ENCODE results near the gene ANXA6.

ANXA6 gene

DNA sequence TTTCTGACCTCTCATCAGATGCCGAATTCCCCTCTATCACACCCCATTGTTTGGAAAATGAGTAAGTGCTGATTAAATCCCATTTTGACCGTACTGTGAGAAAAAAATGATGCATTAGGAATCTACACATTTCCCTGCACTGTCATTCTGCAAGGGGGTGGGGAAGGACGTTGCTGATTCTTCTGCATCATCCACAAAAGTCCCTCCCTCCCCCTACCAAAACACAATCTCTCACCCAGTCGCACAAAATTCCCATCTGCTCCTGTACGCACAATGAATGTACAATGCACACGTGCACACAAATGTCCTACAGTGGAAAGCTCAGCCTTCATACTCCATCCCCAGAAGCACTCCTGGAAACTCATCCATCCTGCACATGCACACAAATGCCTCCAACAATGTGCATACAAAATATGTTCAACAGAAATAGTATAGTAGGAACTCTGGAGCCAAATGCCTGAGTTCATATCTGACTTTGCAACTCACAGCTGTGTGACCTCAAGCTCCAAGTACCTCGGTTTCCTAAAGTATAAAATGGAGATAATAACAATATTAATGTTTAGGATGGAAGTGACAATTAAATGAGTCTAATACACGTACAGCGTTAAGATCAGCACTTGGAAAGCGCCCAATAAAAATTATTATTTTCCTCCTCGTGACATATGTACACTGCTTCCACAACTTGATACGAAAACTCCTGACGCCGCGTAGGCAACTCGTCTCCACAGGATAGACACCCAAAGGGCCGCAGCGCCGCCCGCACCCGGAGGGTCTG is 77.6 kb downstream of the ANXA6 start:
- peak overlapping the region; percentile 98 for H3K4me3 ChIP-seq (ENCODE audit: low read depth, low read length)
- no peaks in the 10 kb centered on the region for H3K9me3 ChIP-seq (ENCODE audit: control insufficient read depth, insufficient read depth, low read depth, low read length)
- H3K4me1 ChIP-seq (ENCODE audit: control insufficient read depth, insufficient read depth, low read length) = peaks cover 6% of the 10 kb centered on the region; the same call in 1 of the 2 replicates
- POLR2A ChIA-PET = interaction anchor here (0.5 to 1.3 kb wide), 3 partner anchors 13 to 38 kb away, joined by 3 read pairs; no protein-coding TSS in a partner anchor
- peak overlapping the region; percentile 96 for H3K27ac ChIP-seq (ENCODE audit: extremely low read depth, low read depth, low read length)
- CTCF ChIA-PET = interaction anchor here (0.6 to 3.6 kb wide), 7 partner anchors 21 to 623 kb away, joined by 3 to 22 read pairs (median 5); no protein-coding TSS in a partner anchor
- TF ChIP-seq, protein P1, sequence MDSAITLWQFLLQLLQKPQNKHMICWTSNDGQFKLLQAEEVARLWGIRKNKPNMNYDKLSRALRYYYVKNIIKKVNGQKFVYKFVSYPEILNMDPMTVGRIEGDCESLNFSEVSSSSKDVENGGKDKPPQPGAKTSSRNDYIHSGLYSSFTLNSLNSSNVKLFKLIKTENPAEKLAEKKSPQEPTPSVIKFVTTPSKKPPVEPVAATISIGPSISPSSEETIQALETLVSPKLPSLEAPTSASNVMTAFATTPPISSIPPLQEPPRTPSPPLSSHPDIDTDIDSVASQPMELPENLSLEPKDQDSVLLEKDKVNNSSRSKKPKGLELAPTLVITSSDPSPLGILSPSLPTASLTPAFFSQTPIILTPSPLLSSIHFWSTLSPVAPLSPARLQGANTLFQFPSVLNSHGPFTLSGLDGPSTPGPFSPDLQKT (IDR thresholded peaks at IDR 0.05; ENCODE audit: borderline replicate concordance, low read depth, low read length) = no peak
- TF ChIP-seq ZBTB17 (tag by site-specific recombination; IDR thresholded peaks at IDR 0.05) (peak; percentile 11; the same call in 1 of the 2 replicates), ZNF530 (tag by site-specific recombination; IDR thresholded peaks at IDR 0.05; ENCODE audit: low read depth) (0 out of 2 replicates have a peak, but pooled peaks have one; percentile 21), EGR2 (tag by site-specific recombination; IDR thresholded peaks at IDR 0.05; ENCODE audit: low read depth) (0 out of 2 replicates have a peak, but pooled peaks have one; percentile 4), ZNF335 (tag by site-specific recombination; conservative IDR thresholded peaks at IDR 0.05) (peak; percentile 2), ZNF112 (tag by site-specific recombination; IDR thresholded peaks at IDR 0.05) (no peak)
- TF ChIP-seq, protein P2, sequence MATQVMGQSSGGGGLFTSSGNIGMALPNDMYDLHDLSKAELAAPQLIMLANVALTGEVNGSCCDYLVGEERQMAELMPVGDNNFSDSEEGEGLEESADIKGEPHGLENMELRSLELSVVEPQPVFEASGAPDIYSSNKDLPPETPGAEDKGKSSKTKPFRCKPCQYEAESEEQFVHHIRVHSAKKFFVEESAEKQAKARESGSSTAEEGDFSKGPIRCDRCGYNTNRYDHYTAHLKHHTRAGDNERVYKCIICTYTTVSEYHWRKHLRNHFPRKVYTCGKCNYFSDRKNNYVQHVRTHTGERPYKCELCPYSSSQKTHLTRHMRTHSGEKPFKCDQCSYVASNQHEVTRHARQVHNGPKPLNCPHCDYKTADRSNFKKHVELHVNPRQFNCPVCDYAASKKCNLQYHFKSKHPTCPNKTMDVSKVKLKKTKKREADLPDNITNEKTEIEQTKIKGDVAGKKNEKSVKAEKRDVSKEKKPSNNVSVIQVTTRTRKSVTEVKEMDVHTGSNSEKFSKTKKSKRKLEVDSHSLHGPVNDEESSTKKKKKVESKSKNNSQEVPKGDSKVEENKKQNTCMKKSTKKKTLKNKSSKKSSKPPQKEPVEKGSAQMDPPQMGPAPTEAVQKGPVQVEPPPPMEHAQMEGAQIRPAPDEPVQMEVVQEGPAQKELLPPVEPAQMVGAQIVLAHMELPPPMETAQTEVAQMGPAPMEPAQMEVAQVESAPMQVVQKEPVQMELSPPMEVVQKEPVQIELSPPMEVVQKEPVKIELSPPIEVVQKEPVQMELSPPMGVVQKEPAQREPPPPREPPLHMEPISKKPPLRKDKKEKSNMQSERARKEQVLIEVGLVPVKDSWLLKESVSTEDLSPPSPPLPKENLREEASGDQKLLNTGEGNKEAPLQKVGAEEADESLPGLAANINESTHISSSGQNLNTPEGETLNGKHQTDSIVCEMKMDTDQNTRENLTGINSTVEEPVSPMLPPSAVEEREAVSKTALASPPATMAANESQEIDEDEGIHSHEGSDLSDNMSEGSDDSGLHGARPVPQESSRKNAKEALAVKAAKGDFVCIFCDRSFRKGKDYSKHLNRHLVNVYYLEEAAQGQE (tag by site-specific recombination; IDR thresholded peaks at IDR 0.05) = peak; percentile 84
- TF ChIP-seq, protein P3, sequence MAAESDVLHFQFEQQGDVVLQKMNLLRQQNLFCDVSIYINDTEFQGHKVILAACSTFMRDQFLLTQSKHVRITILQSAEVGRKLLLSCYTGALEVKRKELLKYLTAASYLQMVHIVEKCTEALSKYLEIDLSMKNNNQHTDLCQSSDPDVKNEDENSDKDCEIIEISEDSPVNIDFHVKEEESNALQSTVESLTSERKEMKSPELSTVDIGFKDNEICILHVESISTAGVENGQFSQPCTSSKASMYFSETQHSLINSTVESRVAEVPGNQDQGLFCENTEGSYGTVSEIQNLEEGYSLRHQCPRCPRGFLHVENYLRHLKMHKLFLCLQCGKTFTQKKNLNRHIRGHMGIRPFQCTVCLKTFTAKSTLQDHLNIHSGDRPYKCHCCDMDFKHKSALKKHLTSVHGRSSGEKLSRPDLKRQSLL (tag by site-specific recombination; IDR thresholded peaks at IDR 0.05) = 0 out of 2 replicates have a peak, but pooled peaks have one; percentile 2
- peaks cover 0 to 15% of the 10 kb centered on the region in 2 experiments; a peak in 1 of 3 replicates for H3K36me3 ChIP-seq (ENCODE audit: control insufficient read depth in 2 of 2, insufficient read depth in 1 of 2, low read length in 2 of 2)

DNA sequence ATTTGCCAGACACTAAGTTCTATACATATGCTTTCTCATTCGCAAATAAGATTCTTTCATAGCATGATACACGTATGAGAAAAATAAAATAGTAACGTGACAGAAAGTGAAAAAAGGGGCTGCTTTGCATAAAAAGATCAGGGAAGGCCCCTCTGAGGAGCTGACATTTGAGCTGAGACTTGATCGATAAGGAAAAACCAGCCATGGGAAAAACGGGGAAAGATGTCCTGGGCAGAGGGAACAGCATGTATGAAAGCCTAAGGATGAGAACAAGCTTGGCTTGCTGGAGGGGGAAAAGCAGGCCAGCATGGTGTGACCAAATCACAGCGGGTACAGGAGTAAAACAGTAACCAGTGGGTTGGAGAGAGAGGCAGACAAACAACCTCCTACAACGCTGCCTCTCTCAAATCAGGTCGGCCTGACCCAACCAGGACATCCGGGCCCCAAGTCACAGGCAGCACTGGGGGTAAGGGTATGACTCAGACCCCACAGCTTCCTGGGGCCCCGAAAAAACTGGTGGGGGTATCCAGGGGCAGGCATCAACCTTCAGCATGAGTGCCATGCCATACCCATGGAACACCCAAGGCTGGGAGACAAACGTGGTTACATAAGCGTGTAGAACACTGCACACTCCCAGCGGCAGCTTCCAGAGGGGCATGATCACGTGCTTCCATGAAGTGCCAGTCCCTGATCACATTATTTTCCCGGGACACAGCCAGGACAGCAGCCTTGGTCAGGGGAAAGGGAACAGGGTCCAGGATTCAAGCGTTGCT is 78.9 kb downstream of the ANXA6 start:
- Histone ChIP-seq H3K4me1 (ENCODE audit: control insufficient read depth, insufficient read depth, low read length) (peaks cover 6% of the 10 kb centered on the region; the same call in 1 of the 2 replicates), H3K4me3 (ENCODE audit: low read depth, low read length) (no peak overlapping the region), H3K9me3 (ENCODE audit: control insufficient read depth, insufficient read depth, low read depth, low read length) (no peaks in the 10 kb centered on the region), H3K36me3 (ENCODE audit: control insufficient read depth in 2 of 2, insufficient read depth in 1 of 2, low read length in 2 of 2) (peaks cover 0 to 15% of the 10 kb centered on the region in 2 experiments; a peak in 1 of 3 replicates), H3K27ac (ENCODE audit: extremely low read depth, low read depth, low read length) (no peak overlapping the region)
- ChIA-PET CTCF (interaction anchor here (0.8 to 1.4 kb wide), 2 partner anchors 40 to 77 kb away, joined by 3 read pairs; no protein-coding TSS in a partner anchor), POLR2A (no interaction called here)
- TF ChIP-seq ZBTB48 (tag by site-specific recombination; IDR thresholded peaks at IDR 0.05) (no peak), ZIC2 (tag by site-specific recombination; IDR thresholded peaks at IDR 0.05) (peak; percentile 34; the same call in 1 of the 2 replicates), ZNF654 (tag by site-specific recombination; IDR thresholded peaks at IDR 0.05; ENCODE audit: low read depth) (no peak), ZNF660 (tag by site-specific recombination; IDR thresholded peaks at IDR 0.05) (no peak), ZNF23 (tag by site-specific recombination; IDR thresholded peaks at IDR 0.05; ENCODE audit: borderline replicate concordance) (no peak)

Data from HEK293 (cell line).